GM21367 (cell line): ENCODE measurements around the gene EPN3.

Experiments used
- ATAC-seq: cut with Tn5 transposase; IDR thresholded peaks from one replicate; pipeline ENCODE4 v1.9.1; 2021; ENCODE audit not compliant: unreplicated experiment

EPN3 gene

DNA sequence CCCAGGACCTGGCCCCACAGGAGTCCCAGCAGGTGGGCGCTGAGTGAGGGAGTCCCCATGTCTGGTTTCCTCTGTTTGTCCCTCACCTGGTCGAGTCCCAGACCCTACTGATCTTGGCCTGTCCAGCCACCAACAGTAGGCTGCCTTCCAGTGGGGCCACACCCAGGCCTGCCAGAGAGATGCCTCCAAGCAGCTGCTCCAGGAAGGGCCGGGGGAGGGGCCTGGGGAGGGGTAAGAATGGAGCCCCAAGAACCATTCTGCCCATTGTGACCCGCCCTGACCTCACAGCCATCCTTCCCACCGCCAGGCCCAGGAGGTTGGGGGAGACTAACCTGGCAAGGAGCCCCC is 15.2 kb downstream of the EPN3 start:
- ATAC-seq = no peak

DNA sequence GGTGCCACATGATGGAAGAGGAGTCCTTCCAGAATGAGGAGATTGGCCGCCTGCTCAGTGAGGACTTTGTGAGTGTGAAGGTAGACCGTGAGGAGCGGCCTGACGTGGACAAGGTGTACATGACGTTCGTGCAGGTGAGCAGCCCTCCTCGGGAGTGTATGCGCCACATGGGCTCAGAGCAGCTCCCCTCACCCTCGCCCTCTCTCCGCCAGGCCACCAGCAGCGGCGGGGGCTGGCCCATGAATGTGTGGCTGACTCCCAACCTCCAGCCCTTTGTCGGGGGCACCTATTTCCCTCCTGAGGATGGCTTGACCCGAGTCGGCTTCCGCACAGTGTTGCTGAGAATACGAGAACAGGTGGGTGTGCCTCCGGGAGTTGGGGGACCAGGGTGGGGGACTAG is 16.3 kb downstream of the EPN3 start:
- no peak for ATAC-seq

DNA sequence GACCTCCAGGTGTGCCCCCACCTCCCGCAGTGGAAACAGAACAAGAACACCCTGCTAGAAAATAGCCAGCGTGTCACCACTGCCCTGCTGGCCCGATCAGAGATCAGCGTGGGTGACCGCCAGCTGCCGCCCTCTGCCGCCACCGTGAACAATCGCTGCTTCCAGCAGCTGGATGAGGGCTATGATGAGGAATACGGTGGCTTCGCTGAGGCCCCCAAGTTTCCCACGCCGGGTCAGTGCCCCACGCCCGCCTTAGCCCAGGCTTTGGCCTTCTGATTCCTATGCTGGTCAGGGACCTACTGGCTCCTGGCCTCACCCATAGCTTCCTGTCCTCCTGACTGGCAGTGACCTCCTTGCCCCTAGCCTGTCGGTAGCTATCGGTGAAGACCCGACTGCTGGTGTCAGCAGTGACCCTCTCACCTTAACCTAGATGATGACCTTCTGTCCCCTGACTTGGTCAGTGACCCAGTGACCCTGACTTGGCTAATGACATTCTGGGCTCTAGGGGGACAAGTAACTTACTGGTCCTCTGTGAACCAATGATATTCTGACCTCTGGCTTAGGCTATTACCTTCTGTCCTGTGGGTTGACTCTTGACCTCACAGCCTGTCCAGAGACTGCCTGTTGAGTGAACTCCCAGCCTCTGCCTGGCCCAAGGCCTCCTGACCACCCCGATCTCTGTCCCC is 16.9 kb downstream of the EPN3 start:
- ATAC-seq = no peak

DNA sequence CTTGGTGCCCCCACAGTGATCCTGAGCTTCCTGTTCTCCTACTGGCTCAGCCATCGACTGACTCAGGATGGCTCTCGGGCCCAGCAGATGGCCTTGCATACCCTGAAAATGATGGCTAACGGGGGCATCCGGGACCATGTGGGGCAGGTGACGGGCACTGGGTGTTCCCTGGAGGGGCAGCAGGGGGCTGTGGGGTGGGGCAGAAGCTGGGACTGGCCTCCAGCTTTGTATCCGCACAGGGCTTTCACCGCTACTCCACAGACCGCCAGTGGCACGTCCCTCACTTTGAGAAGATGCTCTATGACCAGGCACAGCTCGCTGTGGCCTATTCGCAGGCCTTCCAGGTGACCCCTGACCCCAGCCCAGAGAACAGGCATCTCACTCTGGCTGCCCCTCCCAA is 17.4 kb downstream of the EPN3 start:
- no peak for ATAC-seq

DNA sequence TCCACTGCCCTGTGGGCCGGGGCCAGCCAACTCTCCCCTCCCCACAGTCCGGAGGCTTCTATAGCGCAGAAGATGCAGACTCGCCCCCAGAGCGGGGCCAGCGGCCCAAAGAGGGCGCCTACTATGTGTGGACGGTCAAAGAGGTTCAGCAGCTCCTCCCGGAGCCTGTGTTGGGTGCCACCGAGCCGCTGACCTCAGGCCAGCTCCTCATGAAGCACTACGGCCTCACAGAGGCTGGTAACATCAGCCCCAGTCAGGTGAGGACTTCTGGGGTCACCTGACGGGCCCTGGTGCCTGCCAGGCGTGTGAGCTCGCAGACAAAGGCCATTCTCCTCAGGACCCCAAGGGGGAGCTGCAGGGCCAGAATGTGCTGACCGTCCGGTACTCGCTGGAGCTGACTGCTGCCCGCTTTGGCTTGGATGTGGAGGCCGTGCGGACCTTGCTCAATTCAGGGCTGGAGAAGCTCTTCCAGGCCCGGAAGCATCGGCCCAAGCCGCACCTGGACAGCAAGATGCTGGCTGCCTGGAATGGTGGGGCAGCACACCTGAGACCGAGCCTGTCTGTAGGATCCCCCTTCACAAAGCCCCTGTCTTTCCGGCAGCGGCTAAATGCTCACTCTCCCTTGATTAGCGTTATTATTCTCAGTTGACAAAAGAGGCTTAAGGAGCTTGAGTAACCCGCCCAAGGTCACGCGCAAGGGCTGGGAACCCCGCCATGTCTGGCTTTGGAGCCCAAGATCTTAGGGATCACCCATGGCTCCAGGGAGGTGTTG is 18.3 kb downstream of the EPN3 start:
- ATAC-seq = no peak

DNA sequence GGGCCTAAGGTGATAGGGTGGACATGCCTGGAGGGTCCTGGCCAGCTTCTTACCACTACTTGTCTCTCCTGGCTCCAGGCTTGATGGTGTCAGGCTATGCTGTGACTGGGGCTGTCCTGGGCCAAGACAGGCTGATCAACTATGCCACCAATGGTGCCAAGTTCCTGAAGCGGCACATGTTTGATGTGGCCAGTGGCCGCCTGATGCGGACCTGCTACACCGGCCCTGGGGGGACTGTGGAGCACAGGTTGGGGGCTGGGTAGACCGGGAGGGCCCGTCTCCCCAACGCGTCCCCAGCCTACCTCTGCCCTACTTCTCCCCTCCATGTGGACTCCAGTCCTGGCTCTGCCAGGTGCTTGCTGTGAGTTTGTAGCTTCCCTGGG is 18.9 kb downstream of the EPN3 start:
- no peak for ATAC-seq

DNA sequence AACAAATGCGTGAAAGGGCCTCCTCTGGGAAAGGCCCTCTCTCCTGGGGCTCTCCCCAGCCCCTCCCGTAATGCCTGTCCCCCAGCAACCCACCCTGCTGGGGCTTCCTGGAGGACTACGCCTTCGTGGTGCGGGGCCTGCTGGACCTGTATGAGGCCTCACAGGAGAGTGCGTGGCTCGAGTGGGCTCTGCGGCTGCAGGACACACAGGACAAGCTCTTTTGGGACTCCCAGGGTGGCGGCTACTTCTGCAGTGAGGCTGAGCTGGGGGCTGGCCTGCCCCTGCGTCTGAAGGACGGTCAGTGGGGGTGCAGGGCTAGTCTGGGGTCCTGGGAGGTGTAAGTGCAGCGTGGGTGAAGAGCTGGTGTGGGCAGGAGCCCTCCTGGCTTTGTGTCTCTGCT is 19.3 kb downstream of the EPN3 start:
- ATAC-seq = no peak

DNA sequence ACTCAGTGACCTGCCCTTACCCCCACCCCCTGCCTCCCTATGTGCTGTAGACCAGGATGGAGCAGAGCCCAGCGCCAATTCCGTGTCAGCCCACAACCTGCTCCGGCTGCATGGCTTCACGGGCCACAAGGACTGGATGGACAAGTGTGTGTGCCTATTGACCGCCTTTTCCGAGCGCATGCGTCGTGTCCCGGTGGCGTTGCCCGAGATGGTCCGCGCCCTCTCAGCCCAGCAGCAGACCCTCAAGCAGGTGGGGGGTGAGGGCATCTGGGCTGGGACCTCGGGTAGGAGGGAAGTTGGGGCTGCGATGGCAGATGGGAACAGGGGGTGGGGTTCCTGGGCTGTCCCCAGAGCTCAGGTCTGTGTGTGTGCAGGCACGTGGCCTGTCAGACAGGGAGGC is 21.7 kb downstream of the EPN3 start:
- no peak for ATAC-seq

DNA sequence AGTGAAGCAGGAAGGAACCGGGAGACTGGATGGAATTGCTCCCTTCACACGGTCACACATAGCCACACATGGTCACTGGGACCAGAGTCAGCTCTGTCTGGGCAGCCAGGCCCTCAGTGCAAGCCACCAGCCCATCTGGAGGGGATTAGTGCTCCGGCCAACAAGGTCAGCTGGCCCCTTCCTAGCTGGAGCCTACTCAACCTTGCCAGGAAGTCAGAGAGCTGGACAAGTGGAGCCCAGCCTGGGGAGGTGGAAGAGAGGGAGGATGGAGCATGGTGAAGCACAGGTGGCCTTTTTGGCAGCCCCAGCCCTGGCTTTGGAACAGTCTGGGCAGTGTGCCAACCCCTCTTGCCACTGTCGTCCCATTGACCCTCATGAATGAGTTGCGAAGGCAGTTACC is 24.3 kb downstream of the EPN3 start:
- ATAC-seq = no peak

DNA sequence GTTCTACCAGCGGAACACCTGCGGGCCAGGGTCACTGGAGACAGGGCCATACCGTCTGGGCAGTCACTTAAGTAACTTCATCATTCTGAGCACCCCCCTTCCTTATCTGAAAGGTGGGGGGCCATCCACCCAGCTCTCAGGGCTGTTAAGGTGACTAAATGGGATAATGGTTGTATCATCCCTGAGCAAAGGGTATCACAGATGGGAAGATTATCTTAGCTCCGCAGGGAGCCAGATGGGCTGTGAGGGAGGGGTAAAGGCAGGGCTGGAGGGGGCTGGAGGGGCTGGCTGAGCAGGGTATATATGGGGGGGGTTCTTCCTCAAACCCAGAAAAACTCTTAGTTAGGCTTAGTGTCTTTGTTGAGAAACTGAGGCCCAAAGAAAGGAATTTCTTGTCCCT is 25.1 kb downstream of the EPN3 start:
- ATAC-seq = no peak

DNA sequence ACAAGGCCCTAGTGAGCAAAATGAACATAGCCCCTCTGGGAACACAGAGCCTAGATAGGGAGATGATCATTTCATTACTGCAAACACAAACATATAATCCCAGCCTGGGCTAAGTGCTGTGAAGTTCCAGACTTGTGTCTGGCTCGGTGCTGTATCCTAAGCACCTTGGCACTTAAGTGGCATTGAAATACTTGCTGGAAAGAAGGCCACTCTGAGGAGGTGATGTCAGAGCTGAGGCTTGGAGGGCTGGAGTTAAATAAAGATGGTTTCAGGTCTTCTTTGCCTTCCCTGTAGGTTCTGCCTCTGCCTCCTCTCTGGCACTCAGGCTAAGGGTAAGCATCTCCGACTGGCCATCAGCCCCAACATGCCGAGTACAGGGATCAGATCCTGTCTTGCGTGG is 25.6 kb downstream of the EPN3 start:
- no peak for ATAC-seq

DNA sequence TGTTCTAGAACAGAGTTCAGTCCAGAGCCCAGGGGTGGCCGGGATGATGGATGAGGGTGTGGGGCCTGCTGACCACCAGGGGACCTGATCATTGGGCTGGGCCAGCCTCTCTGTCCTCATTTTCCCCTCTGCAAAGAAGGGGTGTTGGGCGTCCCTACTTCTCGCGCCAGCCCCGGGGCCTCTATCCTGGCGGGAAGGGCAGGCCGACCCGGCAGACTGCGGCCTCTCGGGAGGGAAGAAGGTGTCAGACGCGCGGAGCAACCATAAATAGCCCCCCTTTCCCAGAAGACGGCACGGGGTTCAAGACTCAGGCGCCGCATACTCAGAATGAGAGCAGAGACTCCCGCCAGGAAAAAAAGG is 26.0 kb downstream of the EPN3 start:
- ATAC-seq = no peak

DNA sequence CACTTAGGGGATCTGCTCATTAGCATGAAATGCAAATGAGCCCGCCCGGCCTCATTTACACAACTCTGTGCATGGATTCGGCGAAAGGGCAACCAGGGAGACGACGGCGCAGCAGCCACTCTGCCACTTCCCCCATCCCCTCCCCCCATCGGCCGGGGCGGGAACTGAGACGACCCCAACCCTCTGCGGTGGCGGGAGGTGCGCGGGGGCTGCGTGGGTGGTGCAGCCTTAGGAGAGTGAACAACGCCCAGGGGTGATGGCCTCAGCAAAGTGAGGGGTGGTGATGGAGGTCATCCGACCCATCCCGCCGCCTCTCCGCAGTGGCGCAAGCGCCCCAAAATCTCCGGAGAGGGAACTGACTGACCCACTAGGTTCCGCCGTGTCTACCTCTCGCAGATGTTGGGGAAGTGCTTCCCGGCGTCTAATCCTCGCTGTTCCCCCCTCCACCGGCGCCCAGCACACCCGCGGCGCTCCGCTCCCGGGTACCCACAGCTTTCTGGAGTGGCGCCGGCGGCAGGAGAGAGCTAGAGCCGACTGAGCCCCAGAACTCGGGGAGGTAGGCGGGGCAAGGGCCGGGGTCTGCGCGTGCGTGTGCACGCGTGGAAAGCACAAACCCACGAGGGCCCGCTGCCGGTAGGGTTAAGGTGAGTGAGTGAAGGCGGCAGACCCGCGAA is 26.5 kb downstream of the EPN3 start:
- ATAC-seq = no peak

DNA sequence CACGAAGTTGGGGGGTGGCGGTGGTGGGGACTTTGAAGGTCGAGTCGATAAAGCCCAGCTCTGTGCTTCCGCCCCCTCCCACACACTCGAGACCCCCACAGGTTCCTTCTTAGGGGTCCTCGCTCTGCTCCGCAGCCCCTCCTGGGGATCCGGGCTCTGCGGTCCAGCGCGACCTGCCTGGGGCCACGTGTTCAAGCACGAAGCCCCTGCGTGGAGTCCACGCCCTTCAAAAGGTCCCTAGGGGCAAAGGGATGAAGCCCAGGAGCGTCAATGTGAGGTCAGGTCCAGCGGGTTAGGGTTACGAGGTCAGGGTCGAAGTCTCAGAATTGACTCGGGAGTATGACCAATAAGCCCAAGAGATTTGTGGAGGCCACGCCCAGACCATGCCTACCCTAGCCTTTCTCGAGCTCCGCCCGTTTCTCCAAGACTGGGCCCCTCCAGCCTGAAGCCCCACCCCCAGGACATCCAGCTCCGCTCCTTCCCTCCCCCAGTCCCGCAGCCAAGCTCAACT is 27.2 kb downstream of the EPN3 start:
- ATAC-seq = no peak

DNA sequence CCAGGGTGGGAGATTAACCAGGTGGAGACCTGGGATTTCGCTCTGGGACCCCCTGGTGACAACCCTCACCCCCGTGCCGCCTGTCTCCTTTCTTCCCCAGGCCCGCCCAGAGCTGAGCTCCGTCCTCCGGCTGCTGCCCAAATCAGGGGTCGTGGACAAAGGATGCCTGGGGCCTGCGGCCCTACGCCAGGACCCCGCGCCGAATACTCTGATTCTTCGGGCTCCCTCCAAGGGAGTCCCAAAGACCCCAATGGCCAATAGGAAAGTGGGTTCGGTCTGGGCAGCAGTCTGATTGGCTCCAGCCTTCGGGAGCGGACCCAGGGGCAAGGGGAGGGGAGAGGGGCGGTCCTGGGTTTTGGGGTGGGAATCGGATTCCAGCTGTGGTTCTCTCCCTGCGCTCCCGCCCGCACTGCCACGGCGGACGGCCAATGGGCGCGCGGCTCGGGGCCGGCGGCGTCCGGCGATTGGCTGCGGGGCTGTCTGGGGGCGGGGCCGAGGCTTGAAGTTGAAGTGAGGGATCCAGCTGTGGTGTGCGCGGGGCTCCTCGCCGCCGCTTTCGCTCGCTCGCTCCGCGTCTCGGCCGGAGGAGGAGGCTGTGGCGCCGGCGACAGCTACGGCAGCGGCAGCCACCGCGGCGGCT is 27.8 kb downstream of the EPN3 start, which contains the start of gene CACNA1G:
TSS of gene CACNA1G (plus strand) at position 531 of the 640 bp plus-strand sequence. CDS start 745 bp downstream, outside the sequence.
- ATAC-seq = peak; percentile 76

DNA sequence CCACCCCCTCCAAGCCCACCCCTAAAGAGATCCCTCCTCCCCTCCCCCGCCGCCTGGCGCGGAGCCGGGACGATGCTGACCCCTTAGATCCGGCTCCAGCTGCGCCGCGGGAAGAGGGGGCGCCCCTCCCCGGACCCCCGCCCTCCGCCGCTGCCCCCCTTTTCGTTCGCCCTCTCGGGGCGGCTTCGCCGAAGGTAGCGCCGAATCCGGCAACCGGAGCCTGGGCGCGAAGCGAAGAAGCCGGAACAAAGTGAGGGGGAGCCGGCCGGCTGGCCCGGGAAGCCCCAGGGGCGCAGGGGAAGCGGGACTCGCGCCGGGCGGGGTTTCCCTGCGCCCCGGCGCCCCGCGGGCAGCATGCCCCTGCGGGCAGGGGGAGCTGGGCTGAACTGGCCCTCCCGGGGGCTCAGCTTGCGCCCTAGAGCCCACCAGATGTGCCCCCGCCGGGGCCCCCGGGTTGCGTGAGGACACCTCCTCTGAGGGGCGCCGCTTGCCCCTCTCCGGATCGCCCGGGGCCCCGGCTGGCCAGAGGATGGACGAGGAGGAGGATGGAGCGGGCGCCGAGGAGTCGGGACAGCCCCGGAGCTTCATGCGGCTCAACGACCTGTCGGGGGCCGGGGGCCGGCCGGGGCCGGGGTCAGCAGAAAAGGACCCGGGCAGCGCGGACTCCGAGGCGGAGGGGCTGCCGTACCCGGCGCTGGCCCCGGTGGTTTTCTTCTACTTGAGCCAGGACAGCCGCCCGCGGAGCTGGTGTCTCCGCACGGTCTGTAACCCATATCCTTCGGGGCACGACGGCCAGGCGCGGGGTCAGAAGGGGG is 28.6 kb downstream of the EPN3 start:
- ATAC-seq = no peak

DNA sequence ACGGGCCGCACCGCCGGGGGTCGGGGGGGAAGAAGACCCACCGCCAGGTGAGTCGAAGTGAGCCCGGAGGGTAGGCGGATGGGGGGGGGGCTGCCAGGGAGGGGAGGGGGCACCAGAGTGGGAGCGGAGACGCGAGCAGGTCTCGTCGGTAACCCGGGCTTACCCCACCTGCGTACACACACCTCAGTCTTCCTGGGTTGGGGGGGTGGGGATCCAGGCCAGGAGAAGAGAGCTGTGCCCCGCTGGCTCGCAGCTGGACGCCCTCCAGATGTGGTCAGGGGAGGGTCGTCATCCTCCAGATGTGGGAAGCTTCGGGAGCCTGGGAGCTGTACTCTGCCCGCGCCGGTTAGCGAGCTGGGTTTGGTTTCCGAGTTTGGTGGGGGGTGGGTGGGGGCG is 29.2 kb downstream of the EPN3 start:
- no peak for ATAC-seq

DNA sequence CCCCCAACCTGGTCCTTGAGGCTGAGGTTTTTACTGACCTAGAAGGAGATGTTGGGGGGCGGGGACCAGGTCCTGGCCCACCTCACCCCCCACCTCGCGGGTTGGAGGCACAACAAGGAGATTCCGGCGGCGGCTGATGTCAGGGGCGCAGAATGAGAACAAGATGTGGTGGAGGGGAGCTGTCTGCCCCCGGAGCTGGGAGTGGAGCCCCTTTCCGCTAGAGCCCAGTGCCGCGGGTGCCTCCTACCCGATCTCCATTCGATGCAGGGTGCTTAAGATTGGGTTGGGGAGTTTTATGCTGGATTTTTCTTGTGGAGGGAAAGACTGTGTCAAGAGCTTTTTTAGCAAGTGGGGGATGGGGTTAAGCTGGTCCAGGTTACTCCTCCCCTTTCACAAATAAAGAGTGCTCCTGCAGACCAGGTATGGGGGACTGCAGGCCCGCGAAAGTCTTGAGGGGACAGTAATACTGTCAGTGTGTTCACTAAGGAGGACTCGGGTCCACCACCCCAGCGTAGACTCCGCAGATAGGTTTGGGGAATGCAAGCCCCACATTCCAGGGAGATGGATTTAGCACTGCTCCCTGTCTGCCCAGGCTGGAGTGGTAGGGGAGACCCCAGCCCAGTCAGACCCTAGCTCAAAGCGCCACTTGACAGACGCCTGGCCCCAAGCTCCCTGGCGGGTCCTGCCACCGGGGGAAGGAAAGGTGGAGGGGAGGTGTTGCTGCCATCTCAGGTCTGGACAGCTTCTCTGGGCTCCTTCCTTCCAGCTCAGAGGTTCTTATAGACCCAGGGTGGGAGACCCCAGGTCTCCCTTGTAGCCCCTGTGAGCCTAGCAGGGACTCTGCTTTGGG is 29.9 kb downstream of the EPN3 start:
- ATAC-seq = no peak

DNA sequence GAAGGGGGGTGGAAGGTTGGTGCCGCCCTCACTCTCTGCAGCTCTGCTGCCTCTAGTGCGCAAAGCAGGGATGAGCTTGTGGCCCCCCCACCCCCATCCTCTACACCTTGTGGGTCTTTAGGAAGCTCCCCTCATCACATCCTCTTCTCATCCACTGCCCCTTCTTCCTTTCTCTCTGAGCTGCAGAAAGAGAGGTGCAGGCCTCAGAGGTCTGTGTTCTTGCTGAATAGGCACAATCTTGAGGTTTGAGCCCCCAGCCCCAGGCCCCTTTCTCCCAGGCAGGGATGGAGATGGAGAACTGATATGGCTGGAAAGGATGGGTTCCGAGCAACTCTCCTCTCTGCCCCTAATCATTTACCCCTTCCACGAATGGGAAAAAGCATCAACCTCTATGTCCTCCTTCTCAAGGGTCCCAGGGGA is 30.6 kb downstream of the EPN3 start:
- ATAC-seq = no peak

DNA sequence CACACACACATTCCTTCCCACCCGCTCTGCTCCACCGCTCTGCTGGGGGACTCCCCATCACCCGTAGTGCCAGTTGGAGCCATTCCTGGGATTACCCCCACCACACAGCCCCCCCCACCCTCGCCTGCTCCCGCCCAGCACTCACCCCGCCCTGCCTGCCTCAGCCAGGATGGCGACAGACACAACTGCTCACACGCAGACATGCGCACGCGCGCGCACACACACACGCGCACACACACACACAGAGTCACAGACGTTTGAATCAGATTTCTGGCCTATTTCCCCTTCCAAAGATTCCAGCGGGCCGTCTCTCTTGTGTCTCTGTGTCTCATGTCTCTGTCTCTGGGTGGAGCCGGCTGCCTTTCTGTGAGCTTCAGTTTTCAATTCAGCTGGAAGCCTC is 32.4 kb downstream of the EPN3 start:
- no peak for ATAC-seq
